Gastrocnemius medialis (tissue), 4 donors: ENCODE results near the gene TSPAN9. TPM values are rescaled to one million over a fixed set of nuclear protein-coding genes. Genes with fewer than 3 reads are reported as not detected.

ENCODE experiments used
- ATAC-seq, 2 donors: fragments of 150-250 bp; one replicate each; pipeline ENCODE4 v1.9.1; 2016
- DNase-seq, 2 donors: peaks; one replicate each; pipeline ENCODE4 v3.0.0-alpha.2; 2019
- H3K27ac ChIP-seq, 4 donors: fragments of 200-600 bp; sonication (generic); 1 replicate in 1 of 4; 2 replicates in 3 of 4; pipeline ENCODE4 v1.5.1; 2016 to 2018; ENCODE audit warnings: mild to moderate bottlenecking in 2 of 4, moderate library complexity in 1 of 4
- H3K27me3 ChIP-seq, 3 donors: fragments of 200-600 bp; sonication (generic) in 2 of 3; 1 replicate in 1 of 3; 2 replicates in 2 of 3; pipeline versions ENCODE4 v1.5.1 to v1.6.0; 2016 to 2019; ENCODE audit warnings: mild to moderate bottlenecking in 1 of 3, moderate library complexity in 1 of 3
- H3K36me3 ChIP-seq, 2 donors: fragments of 200-600 bp; sonication (generic) in 1 of 2; one replicate each; pipeline ENCODE4 v1.5.1; 2017 to 2018
- H3K4me1 ChIP-seq, 2 donors: fragments of 200-600 bp; sonication (generic) in 1 of 2; one replicate each; pipeline ENCODE4 v1.5.1; 2016 to 2017; ENCODE audit warnings: mild to moderate bottlenecking in 2 of 2
- H3K4me3 ChIP-seq, 4 donors: fragments of 200-600 bp; sonication (generic) in 3 of 4; 1 replicate in 1 of 4; 2 replicates in 3 of 4; pipeline ENCODE4 v1.5.1; 2016 to 2019; ENCODE audit warnings: mild to moderate bottlenecking in 2 of 4
- H3K9me3 ChIP-seq, 3 donors: fragments of 200-600 bp; sonication (generic) in 2 of 3; 1 replicate in 1 of 3; 2 replicates in 2 of 3; pipeline ENCODE4 v1.5.1; 2016 to 2019
- CTCF ChIP-seq, 5 experiments: fragments of 450-650 bp in 3 of 5; fragments of 200-600 bp in 2 of 5; sonication (generic) in 2 of 5; IDR thresholded peaks in 4 of 5; conservative IDR thresholded peaks in 1 of 5; 1 replicate in 4 of 5; 2 replicates in 1 of 5; pipeline ENCODE4 v1.5.1; 2016 to 2019; ENCODE audit warnings: antibody characterized with exemption in 5 of 5, mild to moderate bottlenecking in 3 of 5, moderate library complexity in 3 of 5
- POLR2A ChIP-seq, 2 donors: fragments of 450-650 bp; IDR thresholded peaks; one replicate each; pipeline ENCODE4 v1.6.1; 2017; ENCODE audit warnings: antibody characterized with exemption in 2 of 2, mild to moderate bottlenecking in 2 of 2, moderate library complexity in 2 of 2
- in situ Hi-C, 4 donors: fragments of 200-750 bp; cut with MboI; loops; one replicate each; pipeline versions ENCODE4 v1.15.0 to v1.8.0; 2017; ENCODE audit warnings: low sequenced_read_pairs in 4 of 4
- intact Hi-C: fragments of 100-400 bp; cut with DNase I; formaldehyde crosslinking; loops from one replicate; pipeline ENCODE4 v1.15.1; 2023; ENCODE audit warnings: low total_unique reads
- total RNA-seq, 4 donors: library from RNA; depleted of rRNA; stranded (reverse); fragments of >200 nt; gene quantifications; one replicate each; pipeline versions ENCODE4 v1.1.0 to v1.2.3, GENCODE V29; 2016

TSPAN9 gene
- total RNA-seq, 4 donors from 2014 or later: 4.7 to 9.4 (median 7.4) TPM

DNA sequence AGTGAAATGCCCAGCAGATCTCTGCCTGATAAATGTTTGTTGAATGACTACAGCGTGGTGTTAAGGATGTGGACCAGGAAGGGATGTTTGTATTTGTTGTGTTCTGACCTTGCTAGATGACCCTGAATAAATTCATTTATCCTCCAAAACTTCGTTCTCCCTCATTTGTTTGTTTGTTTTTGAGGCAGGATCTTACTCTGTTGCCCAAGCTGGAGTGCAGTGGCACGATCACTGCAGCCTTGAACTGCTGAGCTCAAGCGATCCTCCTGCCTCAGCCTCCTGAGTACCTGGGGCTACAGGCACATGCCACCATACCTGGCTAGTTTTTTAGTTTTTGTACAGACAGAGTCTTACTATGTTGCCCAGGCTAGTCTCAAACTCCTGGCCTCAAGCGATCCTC lies 96.7 kb downstream of the TSPAN9 start:
- no peak for DNase-seq
- no peak overlapping the region for H3K27ac ChIP-seq
- no peak overlapping the region for H3K4me3 ChIP-seq
- no peaks in the 10 kb centered on the region for H3K36me3 ChIP-seq
- H3K9me3 ChIP-seq: no peaks in the 10 kb centered on the region
- H3K4me1 ChIP-seq: peaks cover 4 to 9% of the 10 kb centered on the region in 2 donors
- in situ Hi-C loops (no loop called here), intact Hi-C loops (no loop called here)
- ATAC-seq: no peak
- no peaks in the 10 kb centered on the region for H3K27me3 ChIP-seq
- no peak for TF ChIP-seq CTCF (IDR thresholded peaks at IDR 0.05 in 4 of 5, conservative IDR thresholded peaks at IDR 0.05 in 1 of 5)
- no peak for TF ChIP-seq POLR2A (IDR thresholded peaks at IDR 0.05)

DNA sequence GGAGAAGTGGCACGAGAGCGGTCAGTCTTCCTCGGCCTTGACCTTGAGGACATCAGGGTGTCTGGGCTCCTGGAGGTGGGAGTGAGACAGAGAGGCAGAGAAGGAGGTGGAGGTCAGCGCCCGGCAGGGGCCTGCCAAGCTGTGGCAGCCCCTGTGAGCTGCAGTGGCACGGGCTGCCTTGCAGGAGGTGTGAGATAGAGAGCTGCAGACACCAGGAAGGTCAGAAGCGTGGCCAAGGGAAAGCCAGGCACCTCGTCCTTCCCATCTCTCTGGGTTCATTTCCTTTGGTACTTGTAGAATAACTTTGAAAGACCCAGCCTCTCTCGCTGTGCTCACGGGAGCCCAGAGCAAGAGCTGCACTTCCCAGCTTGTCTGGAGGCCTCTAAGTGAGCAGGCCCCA lies 98.1 kb downstream of the TSPAN9 start:
- in situ Hi-C loops: no loop called here
- ATAC-seq: no peak
- H3K36me3 ChIP-seq: no peaks in the 10 kb centered on the region
- TF ChIP-seq POLR2A (IDR thresholded peaks at IDR 0.05): no peak
- no peak for TF ChIP-seq CTCF (IDR thresholded peaks at IDR 0.05 in 4 of 5, conservative IDR thresholded peaks at IDR 0.05 in 1 of 5)
- H3K27ac ChIP-seq: no peak overlapping the region
- DNase-seq: no peak
- intact Hi-C loops: no loop called here
- H3K9me3 ChIP-seq: no peaks in the 10 kb centered on the region
- no peaks in the 10 kb centered on the region for H3K27me3 ChIP-seq
- H3K4me3 ChIP-seq: no peak overlapping the region
- H3K4me1 ChIP-seq: peaks cover 4 to 9% of the 10 kb centered on the region in 2 donors

DNA sequence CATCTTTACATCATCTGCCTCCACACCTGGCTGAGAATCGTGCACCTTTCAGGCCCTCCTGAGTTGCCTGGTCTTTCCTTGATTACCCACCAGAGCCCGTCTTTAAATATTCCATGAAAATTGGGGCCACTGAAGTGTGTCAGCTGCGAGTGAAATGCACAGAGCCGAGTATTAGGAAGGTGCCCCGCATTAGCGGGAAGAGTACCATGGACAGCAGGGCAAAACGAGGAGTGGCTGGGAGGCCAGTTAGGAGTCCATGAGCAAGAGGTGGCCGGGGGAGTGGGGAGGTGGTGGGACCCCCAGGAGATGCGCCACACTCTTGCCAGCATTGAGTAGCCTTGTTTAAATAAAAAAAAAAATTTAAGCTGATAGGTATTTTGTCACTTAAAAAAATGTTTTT lies 99.6 kb downstream of the TSPAN9 start:
- ATAC-seq: no peak
- DNase-seq: no peak
- H3K27me3 ChIP-seq: no peaks in the 10 kb centered on the region
- intact Hi-C loops (no loop called here), in situ Hi-C loops (no loop called here)
- H3K4me3 ChIP-seq: no peak overlapping the region
- H3K4me1 ChIP-seq: peaks cover 4 to 9% of the 10 kb centered on the region in 2 donors
- TF ChIP-seq CTCF (IDR thresholded peaks at IDR 0.05 in 4 of 5, conservative IDR thresholded peaks at IDR 0.05 in 1 of 5) (no peak), POLR2A (IDR thresholded peaks at IDR 0.05) (no peak)
- no peak overlapping the region for H3K27ac ChIP-seq
- no peaks in the 10 kb centered on the region for H3K36me3 ChIP-seq
- no peaks in the 10 kb centered on the region for H3K9me3 ChIP-seq

- Histone ChIP-seq H3K27ac (no peak overlapping the region), H3K27me3 (no peaks in the 10 kb centered on the region), H3K4me3 (no peak overlapping the region), H3K36me3 (no peaks in the 10 kb centered on the region), H3K4me1 (peaks cover 4 to 9% of the 10 kb centered on the region in 2 donors), H3K9me3 (no peaks in the 10 kb centered on the region)
- DNase-seq: no peak
- intact Hi-C loops (no loop called here), in situ Hi-C loops (no loop called here)
- no peak for ATAC-seq
- no peak for TF ChIP-seq CTCF (IDR thresholded peaks at IDR 0.05 in 4 of 5, conservative IDR thresholded peaks at IDR 0.05 in 1 of 5)
- no peak for TF ChIP-seq POLR2A (IDR thresholded peaks at IDR 0.05)
Measured at GRCh38 chr12:3177778-3178425, 100.7 kb downstream of the TSPAN9 start.
